GM18909 (cell line): ENCODE results near the gene HMOX1.
"Not testable (repeated sequence)": the region's sequence is repeated elsewhere in the genome, so short reads cannot be mapped to it uniquely, and the experiment has no call there.

Experiments
- ATAC-seq: cut with Tn5 transposase; IDR thresholded peaks from one replicate; pipeline ENCODE4 v1.9.1; 2021; ENCODE audit warnings: mild to moderate bottlenecking; ENCODE audit not compliant: unreplicated experiment, poor library complexity

HMOX1 gene

GRCh38 chr22:35378621-35379020, 2.3 kb upstream of the HMOX1 start:
- no peak for ATAC-seq

- ATAC-seq, result no peak
Measured at GRCh38 chr22:35379146-35379993, 1.5 kb upstream of the HMOX1 start.

- no peak for ATAC-seq
Measured at GRCh38 chr22:35380013-35380412, 883 bp upstream of the HMOX1 start.

GRCh38 chr22:35381424-35382009, 621 bp downstream of the HMOX1 start:
- ATAC-seq, result no peak

GRCh38 chr22:35383679-35384071, 2.8 kb downstream of the HMOX1 start:
- no peak for ATAC-seq

- no peak for ATAC-seq
Measured at GRCh38 chr22:35384527-35384926, 3.6 kb downstream of the HMOX1 start.

GRCh38 chr22:35384975-35385588, 4.2 kb downstream of the HMOX1 start:
- no peak for ATAC-seq

- no peak for ATAC-seq
Measured at GRCh38 chr22:35386670-35387288, 5.9 kb downstream of the HMOX1 start.

- no peak for ATAC-seq
Measured at GRCh38 chr22:35390933-35391332, 10.0 kb downstream of the HMOX1 start.

- no peak for ATAC-seq
Measured at GRCh38 chr22:35392357-35392756, 11.5 kb downstream of the HMOX1 start.

GRCh38 chr22:35393116-35394010, 12.5 kb downstream of the HMOX1 start:
- no peak for ATAC-seq

- no peak for ATAC-seq
Measured at GRCh38 chr22:35394011-35394312, 13.1 kb downstream of the HMOX1 start.

GRCh38 chr22:35394810-35395563, 14.1 kb downstream of the HMOX1 start:
- ATAC-seq, result no peak

- not testable (repeated sequence) for ATAC-seq
Measured at GRCh38 chr22:35396622-35397021, 15.7 kb downstream of the HMOX1 start.

- ATAC-seq, result no peak
Measured at GRCh38 chr22:35397095-35397904, 16.4 kb downstream of the HMOX1 start.

- no peak for ATAC-seq
Measured at GRCh38 chr22:35398591-35398973, 17.7 kb downstream of the HMOX1 start.

- no peak for ATAC-seq
Measured at GRCh38 chr22:35399114-35399677, 18.3 kb downstream of the HMOX1 start.

- ATAC-seq, result peak; percentile 94
Measured at GRCh38 chr22:35399678-35400500, 19.0 kb downstream of the HMOX1 start, which contains the start of gene MCM5. Gene MCM5, plus strand, starts transcription at chr22:35400140. Its CDS starts 299 bp downstream, at chr22:35400439.
